H9 (cell line): Measurements from ENCODE around the gene KRT80. TPM values are rescaled to one million over a fixed set of nuclear protein-coding genes. Genes with fewer than 3 reads are reported as not detected.

ENCODE experiments used
- DNase-seq: peaks from one replicate; pipeline ENCODE4 v3.0.0-alpha.2; 2017
- H2AFZ ChIP-seq: one replicate; pipeline ENCODE4 v1.6.1; 2013; ENCODE audit warnings: mild to moderate bottlenecking, low read length, control low read depth, moderate library complexity
- H2AK5ac ChIP-seq: 2 replicates; pipeline ENCODE4 v1.6.1; 2013; ENCODE audit warnings: low read length, control low read depth, mixed read lengths; ENCODE audit not compliant: insufficient read length
- H2BK120ac ChIP-seq: one replicate; pipeline ENCODE4 v1.6.1; 2013; ENCODE audit warnings: low read depth, mild to moderate bottlenecking, low read length, control low read depth, inconsistent platforms; ENCODE audit not compliant: poor library complexity, severe bottlenecking
- H2BK12ac ChIP-seq: 2 replicates; pipeline ENCODE4 v1.6.1; 2013; ENCODE audit warnings: low read length, control low read depth, mixed read lengths, low read depth; ENCODE audit not compliant: insufficient read length
- H2BK15ac ChIP-seq: 2 replicates; pipeline ENCODE4 v1.6.1; 2013; ENCODE audit warnings: low read depth, low read length, control low read depth
- H2BK20ac ChIP-seq: one replicate; pipeline ENCODE4 v1.6.1; 2013; ENCODE audit warnings: low read depth, mild to moderate bottlenecking, low read length, control low read depth, inconsistent platforms; ENCODE audit not compliant: poor library complexity, severe bottlenecking
- H2BK5ac ChIP-seq: 2 replicates; pipeline ENCODE4 v1.6.1; 2013; ENCODE audit warnings: low read length, control low read depth, mixed read lengths; ENCODE audit not compliant: insufficient read length
- H3K14ac ChIP-seq: 2 replicates; pipeline ENCODE4 v1.6.1; 2013; ENCODE audit warnings: low read length, control low read depth; ENCODE audit not compliant: insufficient read depth
- H3K18ac ChIP-seq: 2 replicates; pipeline ENCODE4 v1.6.1; 2013; ENCODE audit warnings: low read depth, mild to moderate bottlenecking, mixed read lengths, low read length, control low read depth; ENCODE audit not compliant: insufficient read length
- H3K23ac ChIP-seq: 2 replicates; pipeline ENCODE4 v1.6.1; 2013; ENCODE audit warnings: low read length, control low read depth, mixed read lengths, low read depth; ENCODE audit not compliant: insufficient read length
- H3K23me2 ChIP-seq: 2 replicates; pipeline ENCODE4 v1.6.1; 2013; ENCODE audit warnings: low read depth, mild to moderate bottlenecking, mixed read lengths, low read length, control low read depth; ENCODE audit not compliant: insufficient read length, poor library complexity, severe bottlenecking
- H3K27ac ChIP-seq: 2 replicates; pipeline ENCODE4 v1.5.1; 2013; ENCODE audit warnings: low read length, control low read depth, mixed read lengths, low read depth; ENCODE audit not compliant: insufficient read length
- H3K27me3 ChIP-seq: 2 replicates; pipeline ENCODE4 v1.6.1; 2013; ENCODE audit warnings: low read length, control low read depth, inconsistent platforms; ENCODE audit not compliant: insufficient read depth
- H3K4ac ChIP-seq: 2 replicates; pipeline ENCODE4 v1.6.1; 2013; ENCODE audit warnings: low read depth, mild to moderate bottlenecking, control low read depth, inconsistent platforms, low read length, moderate library complexity
- H3K4me1 ChIP-seq: 2 replicates; pipeline ENCODE4 v1.6.1; 2013; ENCODE audit warnings: low read length, control low read depth, inconsistent platforms; ENCODE audit not compliant: insufficient read depth
- H3K4me2 ChIP-seq: 2 replicates; pipeline ENCODE4 v1.6.1; 2013; ENCODE audit warnings: low read length, control low read depth, mixed read lengths; ENCODE audit not compliant: insufficient read length, insufficient read depth
- H3K56ac ChIP-seq: 2 replicates; pipeline ENCODE4 v1.6.1; 2013; ENCODE audit warnings: low read depth, mild to moderate bottlenecking, mixed read lengths, low read length, control low read depth; ENCODE audit not compliant: insufficient read length
- H3K79me1 ChIP-seq: 2 replicates; pipeline ENCODE4 v1.6.1; 2013; ENCODE audit warnings: low read depth, mild to moderate bottlenecking, moderate library complexity, low read length, control low read depth, inconsistent platforms; ENCODE audit not compliant: insufficient read depth, poor library complexity, severe bottlenecking
- H3K79me2 ChIP-seq: 2 replicates; pipeline ENCODE4 v1.6.1; 2013; ENCODE audit warnings: low read length, control low read depth, inconsistent platforms; ENCODE audit not compliant: insufficient read depth
- H3K9ac ChIP-seq: 2 replicates; pipeline ENCODE4 v1.6.1; 2013; ENCODE audit warnings: low read length, control low read depth, mixed read lengths; ENCODE audit not compliant: insufficient read length; ENCODE audit errors: extremely low read depth
- H3K9me3 ChIP-seq: one replicate; pipeline ENCODE4 v1.6.1; 2013; ENCODE audit warnings: low read depth, low read length, inconsistent platforms; ENCODE audit not compliant: control insufficient read depth
- H3T11ph ChIP-seq: one replicate; pipeline ENCODE4 v1.6.1; 2013; ENCODE audit warnings: mild to moderate bottlenecking, low read length, control low read depth, inconsistent platforms
- H4K20me1 ChIP-seq: one replicate; pipeline ENCODE4 v1.6.1; 2013; ENCODE audit not compliant: control insufficient read depth, insufficient read length, insufficient read depth
- H4K5ac ChIP-seq: 2 replicates; pipeline ENCODE4 v1.6.1; 2013; ENCODE audit warnings: low read depth, mild to moderate bottlenecking, mixed read lengths, low read length, control low read depth; ENCODE audit not compliant: insufficient read length
- H4K8ac ChIP-seq: replicated peaks from 2 replicates; pipeline ENCODE4 v1.6.1; 2013; ENCODE audit warnings: low read length, control low read depth, mixed read lengths, low read depth; ENCODE audit not compliant: insufficient read length
- H4K91ac ChIP-seq: 2 replicates; pipeline ENCODE4 v1.6.1; 2013; ENCODE audit warnings: low read depth, mild to moderate bottlenecking, moderate library complexity, mixed read lengths, low read length, control low read depth; ENCODE audit not compliant: insufficient read length
- H3K27ac Mint-ChIP-seq, 3 experiments: 2 replicates in 2 of 3; 3 replicates in 1 of 3; pipeline ENCODE4 v1.8.0; 2020 to 2021; ENCODE audit warnings: mixed read lengths in 3 of 3, mild to moderate bottlenecking in 1 of 3, moderate library complexity in 1 of 3
- H3K27me3 Mint-ChIP-seq: 2 replicates; pipeline ENCODE4 v1.8.0; 2021; ENCODE audit warnings: low read depth, mild to moderate bottlenecking, moderate library complexity, mixed read lengths
- H3K36me3 Mint-ChIP-seq, 3 experiments: 2 replicates in 2 of 3; 3 replicates in 1 of 3; pipeline ENCODE4 v1.8.0; 2020 to 2021; ENCODE audit warnings: low read depth in 3 of 3, mixed read lengths in 3 of 3; ENCODE audit not compliant: insufficient read depth in 1 of 3
- H3K4me1 Mint-ChIP-seq, 2 experiments: 2 replicates each; pipeline ENCODE4 v1.8.0; 2020; ENCODE audit warnings: mixed read lengths in 2 of 2
- H3K4me3 Mint-ChIP-seq, 2 experiments: 2 replicates in 1 of 2; 3 replicates in 1 of 2; pipeline ENCODE4 v1.8.0; 2020 to 2021; ENCODE audit warnings: mild to moderate bottlenecking in 2 of 2, mixed read lengths in 2 of 2, moderate library complexity in 1 of 2
- H3K9me3 Mint-ChIP-seq, 2 experiments: 2 replicates in 1 of 2; 3 replicates in 1 of 2; pipeline ENCODE4 v1.8.0; 2020; ENCODE audit warnings: mild to moderate bottlenecking in 2 of 2, mixed read lengths in 2 of 2, moderate library complexity in 1 of 2
- WGBS: extraction: QIAGEN DNeasy Blood & Tissue Kit; methylation state at CpG from one replicate; pipeline ENCODE4 v1.1.7; 2013; ENCODE audit warnings: missing lambda C conversion rate, low lambda C conversion rate, mixed read lengths; ENCODE audit not compliant: insufficient read length; ENCODE audit errors: extremely low coverage; 5-methylcytosine and 5-hydroxymethylcytosine counted together
- total RNA-seq: library from RNA; stranded (reverse); gene quantifications from 2 replicates; pipeline ENCODE4 v1.2.1, GENCODE V29; 2021
- TF ChIP-seq, protein P1 (sequence below): fragments of 200-600 bp; sonication (generic); conservative IDR thresholded peaks from 3 replicates; pipeline ENCODE4 v1.8.0; 2021; ENCODE audit warnings: antibody characterized with exemption, mild to moderate bottlenecking

KRT80 gene
- total RNA-seq, 1 experiment from 2014 or later, result not detected

DNA sequence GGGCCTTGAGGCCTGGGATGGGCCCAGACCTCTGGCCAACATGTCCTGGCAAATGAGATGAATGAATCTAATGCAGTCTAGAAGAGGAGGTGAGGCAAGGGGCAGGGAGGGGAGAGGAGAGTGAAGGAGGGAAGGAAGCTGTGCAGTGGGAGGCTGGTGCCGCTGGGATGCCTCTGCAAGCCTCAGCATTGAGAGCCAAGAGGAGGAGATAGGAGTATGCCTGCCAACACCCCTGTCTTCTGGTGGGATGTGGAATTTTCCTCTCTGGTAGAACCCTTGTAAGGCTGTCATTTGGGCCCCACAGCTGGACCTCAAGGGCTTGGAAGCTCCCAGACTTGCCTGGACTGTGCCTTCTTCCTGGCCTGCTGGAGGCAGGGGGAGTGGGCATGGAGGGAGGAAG, 21.9 kb downstream of the KRT80 start:
- Histone ChIP-seq H2BK15ac (no peak overlapping the region), H2AFZ (no peak overlapping the region), H3K9ac (no peak overlapping the region), H4K8ac (no peak overlapping the region), H3K23ac (no peak overlapping the region), H2BK5ac (no peak overlapping the region), H3K9me3 (no peaks in the 10 kb centered on the region), H3T11ph (no peak overlapping the region), H3K14ac (no peak overlapping the region), H3K79me2 (no peaks in the 10 kb centered on the region), H3K79me1 (no peaks in the 10 kb centered on the region), H3K4ac (no peak overlapping the region), H2BK120ac (no peak overlapping the region), H3K27ac (no peak overlapping the region), H3K23me2 (no peaks in the 10 kb centered on the region), H2BK20ac (no peak overlapping the region), H4K20me1 (peaks cover 4% of the 10 kb centered on the region), H4K5ac (no peak overlapping the region), H2BK12ac (no peak overlapping the region), H3K18ac (no peak overlapping the region), H3K4me2 (no peak overlapping the region), H3K4me1 (no peaks in the 10 kb centered on the region), H3K56ac (no peak overlapping the region), H2AK5ac (no peak overlapping the region), H3K27me3 (no peaks in the 10 kb centered on the region), H4K91ac (no peak overlapping the region)
- peaks cover 11 to 14% of the 10 kb centered on the region in 2 experiments; a peak in 3 of 4 replicates for H3K4me1 Mint-ChIP-seq
- H3K27ac Mint-ChIP-seq, result peak overlapping the region in 2 of 3 experiments; percentile 73 to 90; a peak in 4 of 7 replicates
- WGBS, result no CpG with 5 or more reads among the region's 1 CpG
- no peaks in the 10 kb centered on the region for H3K9me3 Mint-ChIP-seq
- DNase-seq, result no peak
- H3K27me3 Mint-ChIP-seq, result no peaks in the 10 kb centered on the region; the same call in 1 of the 2 replicates
- no peaks in the 10 kb centered on the region for H3K36me3 Mint-ChIP-seq
- TF ChIP-seq, protein P1, sequence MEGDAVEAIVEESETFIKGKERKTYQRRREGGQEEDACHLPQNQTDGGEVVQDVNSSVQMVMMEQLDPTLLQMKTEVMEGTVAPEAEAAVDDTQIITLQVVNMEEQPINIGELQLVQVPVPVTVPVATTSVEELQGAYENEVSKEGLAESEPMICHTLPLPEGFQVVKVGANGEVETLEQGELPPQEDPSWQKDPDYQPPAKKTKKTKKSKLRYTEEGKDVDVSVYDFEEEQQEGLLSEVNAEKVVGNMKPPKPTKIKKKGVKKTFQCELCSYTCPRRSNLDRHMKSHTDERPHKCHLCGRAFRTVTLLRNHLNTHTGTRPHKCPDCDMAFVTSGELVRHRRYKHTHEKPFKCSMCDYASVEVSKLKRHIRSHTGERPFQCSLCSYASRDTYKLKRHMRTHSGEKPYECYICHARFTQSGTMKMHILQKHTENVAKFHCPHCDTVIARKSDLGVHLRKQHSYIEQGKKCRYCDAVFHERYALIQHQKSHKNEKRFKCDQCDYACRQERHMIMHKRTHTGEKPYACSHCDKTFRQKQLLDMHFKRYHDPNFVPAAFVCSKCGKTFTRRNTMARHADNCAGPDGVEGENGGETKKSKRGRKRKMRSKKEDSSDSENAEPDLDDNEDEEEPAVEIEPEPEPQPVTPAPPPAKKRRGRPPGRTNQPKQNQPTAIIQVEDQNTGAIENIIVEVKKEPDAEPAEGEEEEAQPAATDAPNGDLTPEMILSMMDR, result no peak
- H3K4me3 Mint-ChIP-seq, result no peak overlapping the region
